GM12875 (cell line): ENCODE results near the gene ASB1.

Source experiments
- H3K4me3 ChIP-seq: one replicate; pipeline ENCODE4 v1.5.1; 2011; ENCODE audit warnings: low read depth, low read length, control low read depth
- TF ChIP-seq, protein P1 (sequence below): IDR thresholded peaks from 2 replicates; pipeline ENCODE4 v1.5.1; 2011; ENCODE audit warnings: low read depth, mild to moderate bottlenecking, control low read depth, inconsistent platforms, low read length, moderate library complexity, borderline replicate concordance; ENCODE audit not compliant: insufficient read depth

Gene ASB1

GRCh38 chr2:238425505-238425978 lies 1.2 kb upstream of the ASB1 start:
- no peak overlapping the region for H3K4me3 ChIP-seq
- TF ChIP-seq, protein P1, sequence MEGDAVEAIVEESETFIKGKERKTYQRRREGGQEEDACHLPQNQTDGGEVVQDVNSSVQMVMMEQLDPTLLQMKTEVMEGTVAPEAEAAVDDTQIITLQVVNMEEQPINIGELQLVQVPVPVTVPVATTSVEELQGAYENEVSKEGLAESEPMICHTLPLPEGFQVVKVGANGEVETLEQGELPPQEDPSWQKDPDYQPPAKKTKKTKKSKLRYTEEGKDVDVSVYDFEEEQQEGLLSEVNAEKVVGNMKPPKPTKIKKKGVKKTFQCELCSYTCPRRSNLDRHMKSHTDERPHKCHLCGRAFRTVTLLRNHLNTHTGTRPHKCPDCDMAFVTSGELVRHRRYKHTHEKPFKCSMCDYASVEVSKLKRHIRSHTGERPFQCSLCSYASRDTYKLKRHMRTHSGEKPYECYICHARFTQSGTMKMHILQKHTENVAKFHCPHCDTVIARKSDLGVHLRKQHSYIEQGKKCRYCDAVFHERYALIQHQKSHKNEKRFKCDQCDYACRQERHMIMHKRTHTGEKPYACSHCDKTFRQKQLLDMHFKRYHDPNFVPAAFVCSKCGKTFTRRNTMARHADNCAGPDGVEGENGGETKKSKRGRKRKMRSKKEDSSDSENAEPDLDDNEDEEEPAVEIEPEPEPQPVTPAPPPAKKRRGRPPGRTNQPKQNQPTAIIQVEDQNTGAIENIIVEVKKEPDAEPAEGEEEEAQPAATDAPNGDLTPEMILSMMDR, result no peak

DNA sequence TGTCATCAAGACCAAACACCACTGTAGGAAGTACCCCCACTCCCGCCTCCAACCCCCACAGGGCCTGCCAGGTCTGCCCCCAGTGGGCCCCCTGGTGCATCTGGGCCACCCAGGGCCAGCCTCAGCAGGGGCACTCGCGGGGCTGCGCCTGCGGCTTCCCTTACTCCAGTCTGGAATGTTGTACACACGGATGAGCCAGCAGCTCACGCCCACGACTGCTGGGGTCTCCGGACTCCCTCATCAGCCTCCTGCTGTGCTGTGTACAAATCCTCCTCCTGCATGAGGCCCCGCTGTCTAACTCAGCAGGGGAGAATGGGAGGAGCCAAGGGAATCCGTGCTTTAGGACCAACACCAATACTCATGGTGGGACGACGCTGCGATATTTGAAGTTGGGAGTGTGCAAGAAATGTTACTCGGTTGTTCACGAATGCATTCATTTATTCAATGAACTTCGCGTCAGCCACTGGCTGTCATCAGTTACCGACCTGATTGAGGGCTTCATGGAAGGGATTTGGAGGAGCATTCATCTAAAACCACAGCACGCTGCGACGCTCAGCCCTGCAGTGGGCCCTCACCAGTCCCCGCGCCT lies 654 bp upstream of the ASB1 start:
- TF ChIP-seq, protein P1, result 0 out of 2 replicates have a peak, but pooled peaks have one; percentile 7
- peak overlapping the region; percentile 76 for H3K4me3 ChIP-seq

- H3K4me3 ChIP-seq, result peak overlapping the region; percentile 76
- TF ChIP-seq, protein P1, result no peak
These were observed 872 bp downstream of the ASB1 start for GRCh38 chr2:238427435-238428162.

GRCh38 chr2:238428866-238429265 lies 2.1 kb downstream of the ASB1 start:
- TF ChIP-seq, protein P1, result no peak
- H3K4me3 ChIP-seq, result no peak overlapping the region

DNA sequence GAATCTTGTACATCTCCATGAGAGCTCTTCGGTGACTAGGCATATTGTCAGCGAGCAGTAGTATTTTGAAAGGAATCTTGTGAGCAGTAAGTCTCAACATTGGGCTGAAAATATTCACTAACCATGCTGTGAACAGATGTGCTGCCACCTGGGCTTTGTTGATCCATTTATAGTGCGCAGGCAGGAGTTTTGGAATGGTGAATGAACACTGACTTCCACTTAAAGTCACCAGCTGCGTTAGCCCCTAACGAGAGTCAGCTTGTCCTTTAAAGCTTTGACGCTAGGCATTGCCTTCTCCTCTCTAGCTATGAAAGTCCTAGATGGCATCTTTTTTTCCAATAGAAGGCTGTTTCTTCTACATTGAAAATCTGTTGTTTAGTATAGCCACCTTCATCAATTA lies 4.1 kb downstream of the ASB1 start:
- H3K4me3 ChIP-seq, result no peak overlapping the region
- TF ChIP-seq, protein P1, result no peak

GRCh38 chr2:238431456-238431855 lies 4.7 kb downstream of the ASB1 start:
- no peak overlapping the region for H3K4me3 ChIP-seq
- TF ChIP-seq, protein P1, result no peak
